Left ventricle myocardium inferior (tissue), 1 donor: Measurements from ENCODE around the gene GLYAT. TPM values are rescaled to one million over a fixed set of nuclear protein-coding genes. Genes with fewer than 3 reads are reported as not detected.
"Not testable (repeated sequence)": the region's sequence is repeated elsewhere in the genome, so short reads cannot be mapped to it uniquely, and the experiment has no call there.

Experiments
- DNase-seq: peaks from one replicate; pipeline ENCODE4 v3.0.0-alpha.2; 2020
- H3K27ac ChIP-seq: fragments of 200-600 bp; replicated peaks from 2 replicates; pipeline ENCODE4 v1.8.0; 2021
- H3K27me3 ChIP-seq: fragments of 200-600 bp; 2 replicates; pipeline ENCODE4 v1.8.0; 2021; ENCODE audit warnings: low read depth
- H3K36me3 ChIP-seq: fragments of 200-600 bp; 2 replicates; pipeline ENCODE4 v1.8.0; 2021
- H3K4me1 ChIP-seq: fragments of 200-600 bp; 2 replicates; pipeline ENCODE4 v1.8.0; 2021
- H3K4me3 ChIP-seq: fragments of 200-600 bp; 2 replicates; pipeline ENCODE4 v1.8.0; 2021; ENCODE audit warnings: mild to moderate bottlenecking, moderate library complexity
- H3K9me3 ChIP-seq: fragments of 200-600 bp; replicated peaks from 2 replicates; pipeline ENCODE4 v1.8.0; 2021
- CTCF ChIP-seq: fragments of 200-600 bp; IDR thresholded peaks from 2 replicates; pipeline ENCODE4 v1.8.0; 2021; ENCODE audit warnings: antibody characterized with exemption, mild to moderate bottlenecking, borderline replicate concordance
- intact Hi-C: fragments of 100-400 bp; cut with micrococcal nuclease; formaldehyde crosslinking; loops from one replicate; pipeline ENCODE4 v1.11.0; 2022
- total RNA-seq: library from RNA; stranded (reverse); fragmentation: NEBNext Ultra II Directional; extraction: Animal tissue kit (Norgen Biotek cat#: 25700); gene quantifications from one replicate; pipeline ENCODE4 v1.2.1, GENCODE V29; 2021
- donor health status: DM: no; HTN: yes; CAD: no; lungs with severe emphysema.

The GLYAT gene
- total RNA-seq, 1 donor from 2014 or later, result not detected

- Histone ChIP-seq H3K4me3 (no peak overlapping the region), H3K9me3 (peaks cover 14% of the 10 kb centered on the region), H3K27me3 (peaks cover 4% of the 10 kb centered on the region), H3K4me1 (no peaks in the 10 kb centered on the region), H3K36me3 (no peaks in the 10 kb centered on the region), H3K27ac (no peak overlapping the region)
- no peak for DNase-seq
- no peak for TF ChIP-seq CTCF
- intact Hi-C loops, result no loop called here
These were observed 45.6 kb downstream of the GLYAT start for GRCh38 chr11:58685973-58686722.

- H3K4me3 ChIP-seq, H3K27ac ChIP-seq, H3K4me1 ChIP-seq, intact Hi-C loops, H3K36me3 ChIP-seq, DNase-seq: not testable (repeated sequence)
- peaks cover 22% of the 10 kb centered on the region for H3K27me3 ChIP-seq
- H3K9me3 ChIP-seq, result peaks cover 14% of the 10 kb centered on the region
These were observed 49.1 kb downstream of the GLYAT start for GRCh38 chr11:58682660-58683059.

- peaks cover 36% of the 10 kb centered on the region for H3K27me3 ChIP-seq
- H3K4me3 ChIP-seq, H3K27ac ChIP-seq, H3K9me3 ChIP-seq, DNase-seq, intact Hi-C loops, H3K4me1 ChIP-seq, H3K36me3 ChIP-seq: not testable (repeated sequence)
These were observed 54.2 kb downstream of the GLYAT start for GRCh38 chr11:58677536-58677935.

- no peak overlapping the region for H3K27ac ChIP-seq
- H3K27me3 ChIP-seq, result peaks cover 31% of the 10 kb centered on the region
- H3K36me3 ChIP-seq, result no peaks in the 10 kb centered on the region
- no peaks in the 10 kb centered on the region for H3K9me3 ChIP-seq
- TF ChIP-seq CTCF, result no peak
- no peaks in the 10 kb centered on the region for H3K4me1 ChIP-seq
- no peak for DNase-seq
- intact Hi-C loops, result no loop called here
- no peak overlapping the region for H3K4me3 ChIP-seq
These were observed 55.1 kb downstream of the GLYAT start for GRCh38 chr11:58676563-58677135.

GRCh38 chr11:58675334-58676155, 56.2 kb downstream of the GLYAT start:
- H3K4me3 ChIP-seq, result no peak overlapping the region
- no peaks in the 10 kb centered on the region for H3K9me3 ChIP-seq
- TF ChIP-seq CTCF, result peak; percentile 96
- H3K4me1 ChIP-seq, result no peaks in the 10 kb centered on the region
- no peak overlapping the region for H3K27ac ChIP-seq
- intact Hi-C loops, result no loop called here
- no peaks in the 10 kb centered on the region for H3K36me3 ChIP-seq
- H3K27me3 ChIP-seq, result peaks cover 29% of the 10 kb centered on the region
- peak; percentile 73 for DNase-seq

GRCh38 chr11:58674609-58675008, 57.1 kb downstream of the GLYAT start:
- Histone ChIP-seq H3K27ac (no peak overlapping the region), H3K27me3 (peaks cover 20% of the 10 kb centered on the region), H3K36me3 (no peaks in the 10 kb centered on the region), H3K4me3 (no peak overlapping the region), H3K9me3 (no peaks in the 10 kb centered on the region), H3K4me1 (no peaks in the 10 kb centered on the region)
- intact Hi-C loops, result no loop called here
- no peak for DNase-seq
- no peak for TF ChIP-seq CTCF
